PC-3 (cell line): ENCODE data around the gene RNF169.

Experiments
- CTCF ChIP-seq: fragments of 300-600 bp; sonication (generic); conservative IDR thresholded peaks from 2 replicates; pipeline ENCODE4 v1.5.1; 2017; ENCODE audit warnings: antibody characterized with exemption, low read depth, mild to moderate bottlenecking, low read length
- EZH2phosphoT487 ChIP-seq: fragments of 300-600 bp; sonication (generic); IDR thresholded peaks from 2 replicates; pipeline ENCODE4 v1.6.1; 2018; ENCODE audit warnings: mild to moderate bottlenecking, antibody characterized with exemption, low read length, borderline replicate concordance

GRCh38 chr11:74751303-74751702 is 2.7 kb downstream of the RNF169 start:
- no peak for TF ChIP-seq CTCF
- TF ChIP-seq EZH2phosphoT487 = no peak
